Measurements from ENCODE around the gene RFC1.

DNA sequence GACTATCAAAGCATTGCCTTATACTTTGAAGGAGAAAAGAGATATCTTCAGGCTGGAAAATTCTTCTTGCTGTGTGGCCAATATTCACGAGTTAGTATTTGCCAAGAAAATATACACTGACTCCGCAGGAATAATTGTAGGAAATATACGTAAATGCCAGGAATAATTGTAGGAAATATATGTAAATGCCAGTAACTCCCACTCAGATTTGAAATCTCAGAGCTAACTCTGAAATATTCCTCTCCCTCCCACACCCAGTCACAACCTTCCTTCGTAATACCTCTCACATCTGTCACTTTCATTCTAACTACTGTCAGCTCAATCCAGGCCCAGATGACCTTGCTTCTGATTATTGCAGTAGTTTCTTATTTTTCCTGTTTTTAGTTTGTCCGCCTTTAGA is 110.3 kb downstream of the RFC1 start:
- TF ChIP-seq CTCF (IDR thresholded peaks at IDR 0.05) (no peak), POLR2A (IDR thresholded peaks at IDR 0.05) (no peak)
